Colon (tissue), 2 donors: ENCODE data around the gene TBC1D13.
"Not testable (repeated sequence)": the region's sequence is repeated elsewhere in the genome, so short reads cannot be mapped to it uniquely, and the experiment has no call there.

Source experiments
- FAIRE-seq: peaks from 2 replicates; lab custom pipeline; 2012; peaks lifted over from hg19 to GRCh38; lab: Jason Lieb, UNC
- donor health status: control.
- donor health status: control.

The TBC1D13 gene, protein sequence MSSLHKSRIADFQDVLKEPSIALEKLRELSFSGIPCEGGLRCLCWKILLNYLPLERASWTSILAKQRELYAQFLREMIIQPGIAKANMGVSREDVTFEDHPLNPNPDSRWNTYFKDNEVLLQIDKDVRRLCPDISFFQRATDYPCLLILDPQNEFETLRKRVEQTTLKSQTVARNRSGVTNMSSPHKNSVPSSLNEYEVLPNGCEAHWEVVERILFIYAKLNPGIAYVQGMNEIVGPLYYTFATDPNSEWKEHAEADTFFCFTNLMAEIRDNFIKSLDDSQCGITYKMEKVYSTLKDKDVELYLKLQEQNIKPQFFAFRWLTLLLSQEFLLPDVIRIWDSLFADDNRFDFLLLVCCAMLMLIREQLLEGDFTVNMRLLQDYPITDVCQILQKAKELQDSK

GRCh38 chr9:128786681-128787601 lies at the start of gene TBC1D13:
TBC1D13 (plus strand) TSS chr9:128787253; CDS start chr9:128787354, 101 bp downstream.
- no peak for FAIRE-seq

DNA sequence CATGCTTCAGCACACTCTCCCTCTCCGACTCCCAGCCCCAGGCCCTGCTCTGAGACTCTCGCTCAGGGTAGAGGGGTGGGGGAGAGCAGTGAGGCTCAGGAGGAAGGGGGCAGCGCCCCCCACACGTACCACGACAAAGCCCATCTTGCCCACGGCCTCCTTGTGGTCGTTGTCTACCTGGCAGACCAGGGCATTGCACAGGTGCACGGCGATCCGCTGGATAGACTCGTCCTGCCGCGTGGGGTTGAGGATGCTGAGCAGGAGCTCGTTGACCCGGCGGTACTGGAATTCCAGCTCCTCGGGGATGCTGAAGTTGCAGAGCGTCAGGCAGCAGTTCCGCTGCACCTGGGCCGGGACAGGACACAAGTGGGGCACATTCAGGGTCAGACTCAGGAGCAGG lies 44.7 kb upstream of the TBC1D13 start:
- no peak for FAIRE-seq

GRCh38 chr9:128743421-128743820 lies 43.6 kb upstream of the TBC1D13 start:
- no peak for FAIRE-seq

DNA sequence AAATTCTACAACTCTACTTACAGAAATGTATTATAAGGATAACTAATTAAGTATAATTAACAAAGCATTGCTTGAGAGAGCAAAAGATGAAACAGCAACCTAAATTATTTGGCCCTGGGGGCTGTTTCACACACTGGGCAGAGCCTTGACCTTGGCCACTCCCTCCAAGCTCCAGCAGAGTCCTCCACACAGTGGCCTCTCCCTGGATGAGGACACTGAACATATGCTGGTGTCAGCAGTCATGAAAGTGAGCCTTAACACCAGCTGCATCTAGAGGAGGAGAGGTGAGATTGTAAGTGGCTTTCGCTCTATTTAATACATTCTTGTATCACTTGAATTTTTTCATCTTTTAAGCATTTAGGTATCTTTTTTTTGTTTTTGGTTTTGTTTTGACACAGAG lies 39.8 kb upstream of the TBC1D13 start:
- FAIRE-seq: no peak

DNA sequence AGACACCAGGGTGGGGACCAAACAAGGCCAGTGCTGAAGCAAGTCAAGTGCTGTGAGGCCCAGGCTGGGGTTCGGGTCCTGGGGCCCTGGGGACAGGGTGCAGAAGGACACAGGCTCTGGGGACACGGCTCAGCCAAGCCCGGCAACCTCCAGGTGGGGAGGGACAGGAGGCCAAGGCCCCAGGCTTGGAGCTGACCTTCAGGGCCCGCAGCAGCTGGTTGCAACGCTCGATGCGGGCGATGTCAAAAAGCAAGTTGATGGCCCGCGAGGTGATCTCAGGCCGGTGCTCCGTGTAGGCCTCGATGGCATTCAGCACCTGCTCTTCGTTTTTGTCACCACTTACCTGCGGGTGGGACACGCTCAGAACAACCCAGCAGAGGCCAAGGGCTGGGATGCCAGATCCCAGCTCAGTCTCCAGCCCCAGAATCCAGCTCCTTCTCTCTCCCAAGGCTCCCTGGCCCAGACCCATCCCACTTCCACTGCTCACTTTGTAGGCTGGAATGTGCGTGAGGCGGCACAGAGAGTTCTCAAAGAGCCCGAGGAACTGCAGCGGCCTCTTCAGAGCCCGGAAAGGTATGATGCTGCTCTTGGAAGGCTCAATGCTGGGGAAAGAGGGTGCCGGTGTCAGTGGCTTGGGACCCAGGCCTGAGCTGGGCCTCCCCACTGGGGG lies 36.0 kb upstream of the TBC1D13 start:
- FAIRE-seq: no peak

- no peak for FAIRE-seq
Measured at GRCh38 chr9:128753627-128754026, 33.4 kb upstream of the TBC1D13 start.

DNA sequence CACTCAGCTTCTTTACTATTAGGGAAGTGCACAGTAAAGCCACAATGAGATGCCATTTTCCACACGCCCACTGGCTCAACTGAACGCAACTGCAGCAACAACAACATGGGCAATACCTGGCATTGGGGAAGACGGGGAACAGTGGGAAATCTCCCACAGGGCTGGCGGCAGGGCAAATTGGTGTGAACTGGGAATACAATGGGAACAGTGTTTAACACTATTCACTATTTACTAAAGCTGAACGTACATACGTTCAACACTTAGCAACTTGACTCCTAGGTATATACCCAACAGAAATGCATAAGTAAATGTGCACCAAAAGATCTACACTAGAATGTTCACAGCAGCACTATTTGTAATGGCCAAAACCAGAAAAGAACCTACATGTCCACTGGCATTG lies 29.5 kb upstream of the TBC1D13 start:
- no peak for FAIRE-seq

DNA sequence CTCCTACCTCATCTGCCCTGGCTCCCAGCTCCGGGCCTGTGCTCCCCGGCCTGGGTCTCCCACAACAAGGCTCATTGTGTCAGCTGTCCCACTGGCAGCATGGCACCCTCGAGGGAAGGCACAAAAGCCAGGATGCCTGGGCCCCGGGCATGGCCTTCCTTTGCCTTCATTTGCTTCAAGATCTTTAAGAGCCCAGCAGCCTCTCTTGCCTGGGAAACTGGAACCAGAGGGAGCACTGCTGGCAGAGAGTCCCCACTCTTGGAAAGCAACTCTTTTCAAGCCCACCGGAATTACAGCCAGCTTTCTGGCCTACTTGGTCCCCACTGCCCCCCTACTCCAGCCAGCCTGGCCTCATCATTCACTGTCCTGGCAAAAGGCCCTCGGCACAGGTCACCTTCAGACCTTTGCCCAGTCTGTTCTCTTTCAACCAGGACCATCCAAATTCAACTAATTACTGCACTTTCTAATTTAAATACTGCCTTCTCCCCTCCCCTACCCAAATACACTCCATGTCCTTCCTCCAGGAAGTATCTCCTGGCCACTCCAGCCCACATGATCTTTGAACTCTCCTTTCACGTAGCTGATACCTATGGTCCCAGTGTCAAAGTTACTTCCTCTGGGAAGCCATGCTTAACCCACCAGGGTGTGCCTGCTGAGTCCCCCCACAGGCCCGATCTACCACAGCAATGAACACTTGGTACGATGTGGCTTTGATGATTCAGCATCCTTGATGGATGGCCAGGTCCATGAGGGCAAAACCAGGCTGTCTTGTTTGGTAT lies 24.2 kb upstream of the TBC1D13 start:
- no peak for FAIRE-seq

DNA sequence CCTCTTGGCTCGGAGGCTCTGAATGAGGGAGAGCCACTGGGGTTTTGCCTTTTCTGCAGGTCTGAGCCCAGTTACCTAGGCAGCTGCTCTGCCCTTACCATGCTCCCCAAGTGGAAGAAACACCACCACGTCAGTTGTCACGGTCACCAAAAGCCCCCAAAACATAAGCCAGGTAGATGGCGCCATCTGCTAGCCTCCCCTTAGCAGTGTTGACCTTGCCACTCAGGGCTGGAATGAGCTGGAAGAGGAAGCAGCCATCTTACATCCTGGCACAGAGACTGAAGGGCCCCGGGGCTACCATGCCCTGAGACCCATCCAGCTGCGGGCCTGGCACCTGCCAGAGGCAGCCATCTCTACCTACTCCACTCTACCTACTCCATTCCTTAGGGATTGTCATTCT lies 22.7 kb upstream of the TBC1D13 start:
- FAIRE-seq: no peak

DNA sequence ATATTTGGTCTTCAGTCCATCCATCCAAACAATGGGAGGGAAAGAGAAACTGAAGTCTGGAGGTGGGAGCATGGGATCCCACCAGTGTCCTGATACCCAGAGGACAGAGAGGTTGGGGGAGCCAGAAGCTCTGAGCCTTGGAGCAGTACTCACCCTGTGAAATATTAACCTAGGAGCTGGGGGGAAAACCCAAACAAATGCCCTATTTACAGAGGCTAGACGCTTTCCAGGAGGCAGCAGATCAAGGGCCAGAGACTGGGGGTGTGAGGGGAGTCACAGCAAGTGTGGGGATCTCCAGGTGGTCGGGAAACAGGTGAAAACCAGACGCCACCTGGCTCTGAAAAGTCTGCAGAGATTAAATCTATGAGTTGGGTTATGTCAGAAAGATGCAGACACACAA lies 21.6 kb upstream of the TBC1D13 start:
- no peak for FAIRE-seq

GRCh38 chr9:128768606-128769005 lies 18.4 kb upstream of the TBC1D13 start:
- no peak for FAIRE-seq

- no peak for FAIRE-seq
Measured at GRCh38 chr9:128770286-128771030, 16.6 kb upstream of the TBC1D13 start.

DNA sequence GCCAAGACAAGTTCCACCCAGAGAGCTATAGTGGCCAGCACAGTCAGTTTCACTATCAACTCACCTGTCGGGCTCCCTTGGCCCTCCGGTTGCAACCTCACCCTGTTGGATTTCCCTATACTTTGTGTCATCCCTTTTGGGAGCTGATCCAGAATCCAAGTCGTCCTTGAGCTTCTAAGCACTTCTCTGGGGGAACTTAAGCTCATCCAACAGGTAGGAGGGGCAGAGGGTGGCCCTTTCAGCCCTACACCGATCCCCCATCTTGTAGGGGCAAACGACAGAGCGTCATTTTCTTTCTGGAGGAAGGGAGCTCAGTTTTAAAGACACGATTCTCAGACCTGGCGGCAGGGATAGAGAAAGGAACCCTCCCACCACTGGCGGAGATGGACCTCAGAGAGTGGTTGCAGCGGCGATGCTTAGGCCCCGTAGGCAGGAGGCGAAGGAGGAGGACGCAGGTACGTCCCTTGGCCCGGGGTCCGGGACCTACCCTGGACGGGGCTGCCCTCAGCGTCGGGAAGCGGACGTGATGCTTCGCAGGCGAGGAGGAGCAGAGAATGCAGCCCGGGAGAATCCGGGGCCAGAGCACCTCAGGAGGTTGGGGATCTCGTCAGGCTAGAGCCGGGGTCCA lies 15.8 kb upstream of the TBC1D13 start:
- FAIRE-seq: no peak

- FAIRE-seq: no peak
Measured at GRCh38 chr9:128771745-128772519, 15.1 kb upstream of the TBC1D13 start, which contains the start of gene ZER1. ZER1 (minus strand) TSS chr9:128771927; CDS start chr9:128755565, 16,362 bp downstream.

DNA sequence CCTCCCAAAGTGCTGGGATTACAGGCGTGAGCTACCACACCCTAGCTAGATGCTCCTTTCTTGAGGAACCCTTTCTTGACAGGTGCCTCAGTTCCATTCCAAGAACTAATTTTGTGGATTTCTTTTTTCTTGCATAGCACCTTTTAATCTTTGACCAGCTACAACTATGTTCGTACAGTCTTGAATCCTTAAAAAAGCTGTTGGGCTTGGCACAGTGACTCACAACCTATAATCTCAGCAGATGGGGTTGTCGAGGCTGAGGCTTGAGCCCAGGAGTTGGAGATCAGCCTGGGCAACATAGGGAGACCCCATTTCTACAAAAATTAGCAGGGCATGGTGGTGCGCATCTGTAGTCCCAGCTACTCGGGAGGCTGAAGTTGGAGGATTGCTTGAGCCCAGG lies 14.0 kb upstream of the TBC1D13 start:
- FAIRE-seq: no peak

GRCh38 chr9:128774804-128775203 lies 12.2 kb upstream of the TBC1D13 start:
- no peak for FAIRE-seq

DNA sequence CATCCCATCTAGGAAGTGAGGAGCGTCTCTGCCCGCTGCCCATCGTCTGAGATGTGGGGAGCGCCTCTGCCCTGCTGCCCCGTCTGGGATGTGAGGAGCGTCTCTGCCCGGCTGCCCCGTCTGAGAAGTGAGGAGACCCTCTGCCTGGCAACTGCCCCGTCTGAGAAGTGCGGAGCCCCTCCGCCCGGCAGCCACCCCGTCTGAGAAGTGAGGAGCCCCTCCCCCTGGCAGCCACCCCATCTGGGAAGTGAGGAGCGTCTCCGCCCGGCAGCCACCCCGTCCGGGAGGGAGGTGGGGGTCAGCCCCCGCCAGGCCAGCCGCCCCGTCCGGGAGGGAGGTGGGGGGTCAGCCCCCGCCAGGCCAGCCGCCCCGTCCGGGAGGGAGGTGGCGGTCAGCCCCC lies 7.0 kb upstream of the TBC1D13 start:
- not testable (repeated sequence) for FAIRE-seq

DNA sequence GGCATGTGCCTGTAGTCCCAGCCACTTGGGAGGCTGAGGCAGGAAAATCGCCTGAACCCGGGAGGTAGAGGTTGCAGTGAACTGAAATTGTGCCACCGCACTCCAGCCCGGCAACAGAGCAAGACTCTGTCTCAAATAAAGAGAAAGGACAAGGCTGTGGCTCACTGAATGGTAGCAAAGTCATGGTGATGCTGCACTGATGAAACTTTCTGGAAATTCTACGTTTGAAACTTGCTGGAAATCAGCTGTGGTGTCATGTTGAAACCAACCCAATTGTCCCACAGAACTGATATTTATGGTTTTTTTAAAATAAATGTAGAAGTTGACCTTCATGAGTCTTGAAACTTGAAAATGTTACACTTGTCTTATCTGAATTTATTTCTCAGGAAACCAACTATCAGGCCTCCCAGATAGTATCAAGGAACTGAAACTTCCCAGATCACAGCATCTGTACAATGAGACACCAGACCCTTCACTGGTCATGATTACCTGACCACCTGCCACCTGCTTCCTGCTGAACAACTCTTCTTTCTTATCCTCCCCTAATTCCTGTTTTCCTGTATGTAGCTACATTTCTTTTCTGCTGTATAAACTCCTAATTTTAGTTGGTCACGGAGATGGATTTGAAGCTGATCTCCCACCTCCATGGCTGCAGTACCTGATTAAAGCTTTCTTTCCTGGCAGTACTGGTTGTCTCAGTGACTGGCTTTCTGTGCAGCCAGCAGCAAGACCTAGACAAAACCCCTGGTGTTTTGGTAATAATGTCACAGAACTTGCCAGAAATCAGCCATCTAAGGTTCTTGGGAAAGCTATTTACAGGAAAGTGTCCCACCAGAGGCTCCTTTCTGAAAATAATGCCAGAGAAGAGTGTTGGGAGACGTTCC lies 5.6 kb upstream of the TBC1D13 start:
- no peak for FAIRE-seq

GRCh38 chr9:128782669-128783068 lies 4.4 kb upstream of the TBC1D13 start:
- FAIRE-seq: no peak
